Retinal pigment epithelial cell (primary cell): ENCODE data around the gene L3MBTL1.

Experiments used
- DNase-seq: peaks from one replicate; pipeline ENCODE4 v3.0.0-alpha.2; 2010; ENCODE audit warnings: low read depth
- H3K4me3 ChIP-seq: 2 replicates; pipeline ENCODE4 v1.5.1; 2011; ENCODE audit warnings: mild to moderate bottlenecking, low read length, control low read depth, moderate library complexity
- CTCF ChIP-seq: conservative IDR thresholded peaks from 2 replicates; pipeline ENCODE4 v1.5.1; 2011; ENCODE audit warnings: low read depth, low read length, control low read depth, inconsistent platforms

Gene L3MBTL1

GRCh38 chr20:43508106-43508505, 609 bp downstream of the L3MBTL1 start:
- H3K4me3 ChIP-seq = peak overlapping the region; percentile 52
- TF ChIP-seq CTCF = no peak
- no peak for DNase-seq

- no peak for DNase-seq
- H3K4me3 ChIP-seq = no peak overlapping the region
- TF ChIP-seq CTCF = no peak
These were observed 1.1 kb downstream of the L3MBTL1 start for GRCh38 chr20:43508604-43509040.

GRCh38 chr20:43511879-43512278, 4.4 kb downstream of the L3MBTL1 start:
- TF ChIP-seq CTCF = no peak
- no peak overlapping the region for H3K4me3 ChIP-seq
- no peak for DNase-seq

- H3K4me3 ChIP-seq = peak overlapping the region; percentile 57
- TF ChIP-seq CTCF = no peak
- DNase-seq = no peak
These were observed 6.0 kb downstream of the L3MBTL1 start for GRCh38 chr20:43513372-43513930.

GRCh38 chr20:43513931-43514647, 6.6 kb downstream of the L3MBTL1 start:
- peak; percentile 48 for TF ChIP-seq CTCF
- DNase-seq = peak; percentile 91
- peak overlapping the region; percentile 64 for H3K4me3 ChIP-seq

GRCh38 chr20:43514648-43514999, 7.1 kb downstream of the L3MBTL1 start:
- no peak for TF ChIP-seq CTCF
- no peak for DNase-seq
- H3K4me3 ChIP-seq = peak overlapping the region; percentile 64

- H3K4me3 ChIP-seq = no peak overlapping the region
- no peak for DNase-seq
- no peak for TF ChIP-seq CTCF
These were observed 8.1 kb downstream of the L3MBTL1 start for GRCh38 chr20:43515628-43516027.
